ENCODE results near the gene CLEC16A. TPM values are rescaled to one million over a fixed set of nuclear protein-coding genes. Genes with fewer than 3 reads are reported as not detected.

Gene CLEC16A
- polyA plus RNA-seq, 3 donors: 3.4 to 12.0 (median 5.8) TPM

- H3K9me3 ChIP-seq (replicated peaks in 1 of 2; ENCODE audit: control insufficient read depth in 1 of 2, insufficient read depth in 1 of 2, low read length in 2 of 2): no peaks in the 10 kb centered on the region
- no peak overlapping the region for H3K4me3 ChIP-seq (replicated peaks in 1 of 3; ENCODE audit: low read depth in 2 of 3, low read length in 3 of 3)
- peaks cover 81 to 99% of the 10 kb centered on the region in 2 donors for H3K36me3 Mint-ChIP-seq
- H3K27me3 Mint-ChIP-seq (ENCODE audit: low read depth in 3 of 3): no peaks in the 10 kb centered on the region
- intact Hi-C loops (cut with micrococcal nuclease): loop anchor here in 1 of 2 donors (5.0 kb wide), 1 partner anchor 404 kb away; no protein-coding TSS in a partner anchor
- peaks cover 94% of the 10 kb centered on the region for H4K20me1 ChIP-seq (ENCODE audit: insufficient read depth, low read length)
- TF ChIP-seq CTCF (IDR thresholded peaks at IDR 0.05): no peak
- no peak overlapping the region for H3K9ac ChIP-seq (ENCODE audit: insufficient read depth, low read length, poor library complexity, severe bottlenecking)
- peaks cover 9 to 14% of the 10 kb centered on the region in 2 donors for H3K4me1 ChIP-seq (ENCODE audit: control insufficient read depth in 1 of 2, insufficient read depth in 2 of 2, low read length in 2 of 2)
- no peak overlapping the region for H2AFZ ChIP-seq (ENCODE audit: insufficient read depth, low read depth, low read length, poor library complexity, severe bottlenecking)
- H3K27me3 ChIP-seq (ENCODE audit: control insufficient read depth in 2 of 2, insufficient read depth in 2 of 2, low read length in 2 of 2): no peaks in the 10 kb centered on the region
- peaks cover 0 to 2% (median 0%) of the 10 kb centered on the region in 7 donors for H3K9me3 Mint-ChIP-seq
- H3K4me3 Mint-ChIP-seq: no peak overlapping the region
- DNase-seq: no peak
- no peaks in the 10 kb centered on the region for H3K79me2 ChIP-seq (ENCODE audit: insufficient read depth, low read length)
- 95% methylated on average over 14 of the region's 15 CpGs for WGBS (ENCODE audit: insufficient coverage)
- peaks cover 14% of the 10 kb centered on the region for H3K4me1 Mint-ChIP-seq
- H3K27ac ChIP-seq (ENCODE audit: low read depth in 1 of 2, low read length in 2 of 2): peak overlapping the region in 1 of 2 donors; percentile 28
- peak overlapping the region in 2 of 7 donors; percentile 28 to 75 for H3K27ac Mint-ChIP-seq
- peaks cover 97 to 100% of the 10 kb centered on the region in 2 donors for H3K36me3 ChIP-seq (replicated peaks in 1 of 2; ENCODE audit: control insufficient read depth in 1 of 2, insufficient read depth in 2 of 2, low read length in 2 of 2)
- H3K4me2 ChIP-seq (replicated peaks; ENCODE audit: extremely low read depth, low read length, poor library complexity, severe bottlenecking): no peak overlapping the region
Measured at GRCh38 chr16:10920726-10921427, 23.5 kb upstream of the CLEC16A start.

- Histone ChIP-seq H3K4me2 (replicated peaks; ENCODE audit: extremely low read depth, low read length, poor library complexity, severe bottlenecking) (no peak overlapping the region), H3K9me3 (replicated peaks in 1 of 2; ENCODE audit: control insufficient read depth in 1 of 2, insufficient read depth in 1 of 2, low read length in 2 of 2) (no peaks in the 10 kb centered on the region), H3K4me3 (replicated peaks in 1 of 3; ENCODE audit: low read depth in 2 of 3, low read length in 3 of 3) (no peak overlapping the region), H4K20me1 (ENCODE audit: insufficient read depth, low read length) (peaks cover 94% of the 10 kb centered on the region), H3K79me2 (ENCODE audit: insufficient read depth, low read length) (no peaks in the 10 kb centered on the region), H3K36me3 (replicated peaks in 1 of 2; ENCODE audit: control insufficient read depth in 1 of 2, insufficient read depth in 2 of 2, low read length in 2 of 2) (peaks cover 97 to 100% of the 10 kb centered on the region in 2 donors), H3K9ac (ENCODE audit: insufficient read depth, low read length, poor library complexity, severe bottlenecking) (no peak overlapping the region), H2AFZ (ENCODE audit: insufficient read depth, low read depth, low read length, poor library complexity, severe bottlenecking) (no peak overlapping the region), H3K4me1 (ENCODE audit: control insufficient read depth in 1 of 2, insufficient read depth in 2 of 2, low read length in 2 of 2) (peaks cover 9 to 14% of the 10 kb centered on the region in 2 donors), H3K27me3 (ENCODE audit: control insufficient read depth in 2 of 2, insufficient read depth in 2 of 2, low read length in 2 of 2) (no peaks in the 10 kb centered on the region), H3K27ac (ENCODE audit: low read depth in 1 of 2, low read length in 2 of 2) (peak overlapping the region in 1 of 2 donors; percentile 28)
- Mint-ChIP-seq H3K27ac (peak overlapping the region in 5 of 7 donors; percentile 57 to 82 (median 75)), H3K4me1 (peaks cover 14% of the 10 kb centered on the region), H3K4me3 (no peak overlapping the region), H3K27me3 (ENCODE audit: low read depth in 3 of 3) (peaks cover 0 to 2% (median 0%) of the 10 kb centered on the region in 3 donors), H3K9me3 (peaks cover 0 to 2% (median 0%) of the 10 kb centered on the region in 7 donors), H3K36me3 (peaks cover 81 to 99% of the 10 kb centered on the region in 2 donors)
- TF ChIP-seq CTCF (IDR thresholded peaks at IDR 0.05): no peak
- intact Hi-C loops (cut with micrococcal nuclease): loop anchor here in 1 of 2 donors (5.0 kb wide), 1 partner anchor 404 kb away; no protein-coding TSS in a partner anchor
- 97% methylated on average over 7 of the region's 10 CpGs for WGBS (ENCODE audit: insufficient coverage)
- no peak for DNase-seq
Measured at GRCh38 chr16:10921536-10922327, 22.6 kb upstream of the CLEC16A start.

Data from CD14-positive monocyte (primary cell).